Stimulated activated CD4-positive, alpha-beta T cell treated with anti-CD3 and anti-CD28 coated beads, Interleukin-12 subunit alpha, Interleukin-12 subunit beta, amount 100 ng/mL, for 4 hours (primary cell): ENCODE data around the gene SEC24C.

Experiments used
- DNase-seq: peaks from one replicate; pipeline ENCODE4 v3.0.0-alpha.2; 2020

The SEC24C gene

DNA sequence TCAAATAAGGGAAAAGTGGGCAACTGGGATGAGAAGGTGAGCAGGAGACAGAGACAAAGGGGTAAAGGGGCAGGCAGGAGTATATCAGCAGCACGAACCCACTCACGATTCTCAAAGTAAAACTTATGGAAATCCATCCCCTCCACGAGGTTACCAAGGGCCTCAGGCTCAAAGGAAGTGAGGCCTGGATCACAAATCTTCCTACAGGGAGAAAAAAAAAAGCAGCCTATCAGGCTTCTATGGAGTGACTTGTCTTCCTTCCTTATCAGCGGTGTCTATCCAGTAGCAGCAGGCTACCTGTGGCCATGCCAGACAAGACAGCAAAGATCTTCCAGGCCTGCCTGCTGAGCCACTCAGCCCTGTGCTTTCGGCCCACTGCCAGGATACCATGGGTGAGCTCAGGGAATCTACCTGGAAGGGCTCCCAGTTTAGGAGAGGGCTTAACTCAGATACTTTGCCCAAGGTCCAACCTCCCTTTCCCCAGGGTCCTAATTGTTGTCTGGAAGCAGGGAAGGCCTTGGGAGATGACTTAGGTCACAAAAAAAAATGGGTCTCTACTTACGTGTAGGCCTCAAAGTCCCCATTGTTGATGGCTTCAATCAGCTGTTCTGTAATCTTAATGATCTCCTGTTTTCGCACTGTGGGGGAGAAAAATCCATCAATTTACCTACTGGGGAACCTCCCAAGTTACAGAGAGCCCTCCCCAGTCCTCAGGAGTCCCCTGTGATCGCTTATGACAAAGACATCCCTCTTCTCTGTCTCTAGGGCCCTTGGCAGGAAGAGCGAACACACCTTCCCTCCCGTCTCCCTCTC, 73.0 kb downstream of the SEC24C start:
- no peak for DNase-seq

DNA sequence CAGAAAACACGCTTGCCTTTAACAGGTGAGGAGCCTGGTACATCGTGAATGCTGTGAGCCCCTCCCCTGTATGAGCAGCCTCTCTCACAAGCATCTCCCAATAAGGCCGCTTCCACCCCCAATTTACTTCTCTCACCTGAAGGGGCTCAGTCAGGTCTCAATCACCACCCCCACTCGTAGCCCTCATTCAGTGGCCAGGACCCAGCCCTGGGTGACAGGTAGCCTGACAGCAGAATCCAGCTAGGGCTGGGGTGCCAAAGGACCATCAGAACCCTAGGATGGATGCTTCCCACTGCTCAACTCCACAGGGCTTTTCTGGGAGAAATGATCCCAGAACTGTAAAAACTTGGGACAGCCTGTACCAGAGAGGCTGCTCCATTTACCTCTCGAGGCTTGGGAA, 73.7 kb downstream of the SEC24C start:
- no peak for DNase-seq

DNA sequence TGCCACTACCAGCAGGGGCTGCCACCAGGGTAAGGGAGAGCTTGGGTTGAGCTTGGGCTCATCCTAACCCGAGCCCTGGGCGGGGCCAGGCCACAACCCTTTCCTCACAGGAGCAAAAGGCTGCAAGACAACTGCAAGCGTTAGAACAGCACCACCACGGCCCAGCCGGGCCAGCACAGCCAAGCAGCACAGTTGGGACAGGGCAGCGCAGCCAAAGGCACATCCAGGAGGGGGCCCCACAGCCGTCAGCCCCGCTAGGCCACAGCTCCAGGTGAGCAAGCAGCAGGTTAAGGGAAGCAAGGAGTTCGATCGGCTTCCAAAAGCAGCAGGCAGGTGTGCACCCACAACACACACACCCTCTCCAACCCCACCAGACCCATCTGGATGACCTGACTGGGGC, 74.2 kb downstream of the SEC24C start:
- no peak for DNase-seq

DNA sequence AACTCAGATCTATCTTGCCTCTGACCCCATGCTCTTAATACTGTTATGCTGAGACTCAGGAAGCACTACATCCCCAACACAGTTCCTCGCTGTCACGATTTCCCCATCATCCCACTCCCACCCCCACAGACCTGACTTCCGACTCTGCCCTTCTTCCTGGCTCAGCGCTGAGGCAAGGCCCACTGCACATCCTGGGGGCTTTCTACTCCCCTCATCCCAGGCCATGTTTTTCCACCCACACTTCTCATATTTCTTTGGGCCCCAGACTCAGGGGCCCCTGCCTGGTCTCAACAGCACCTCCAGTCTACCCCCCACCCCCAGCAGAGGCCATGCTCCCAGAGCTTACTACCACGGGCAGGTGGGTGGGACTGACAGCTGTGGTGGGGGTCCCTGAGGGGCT, 74.9 kb downstream of the SEC24C start:
- DNase-seq = no peak

DNA sequence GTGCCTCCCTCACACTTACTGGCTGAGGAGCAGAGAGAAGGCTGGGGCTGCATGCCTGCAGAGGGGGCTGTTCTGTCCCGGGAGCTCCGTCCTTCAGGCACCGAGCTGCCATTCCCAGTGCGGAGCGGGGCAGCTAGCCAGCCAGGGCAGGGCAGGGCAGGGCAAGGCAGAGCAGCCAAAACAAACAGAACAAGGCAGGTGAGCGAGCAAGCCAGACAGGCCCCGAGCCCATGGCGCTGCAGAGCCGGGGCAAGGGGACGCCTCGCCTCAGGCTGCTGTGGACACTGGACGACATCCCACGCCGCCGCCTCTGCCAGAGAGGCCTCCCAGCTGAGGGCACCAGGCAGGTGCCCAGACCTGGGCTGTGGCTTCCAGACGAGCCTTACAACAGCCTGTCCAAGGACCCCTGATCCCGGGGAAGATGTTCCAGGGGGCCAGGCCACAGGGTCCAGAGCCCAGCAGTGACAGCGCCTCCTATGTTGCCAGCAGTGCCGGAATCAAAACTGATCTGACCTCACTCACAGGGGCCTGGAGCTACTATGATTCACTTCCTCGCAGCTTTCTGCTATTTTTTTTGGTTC, 75.4 kb downstream of the SEC24C start:
- no peak for DNase-seq
